Liver (tissue), 9 donors: ENCODE measurements around the gene HBG1. TPM values are rescaled to one million over a fixed set of nuclear protein-coding genes. Genes with fewer than 3 reads are reported as not detected.

Experiments
- DNase-seq: peaks from one replicate; pipeline ENCODE4 v3.0.0-alpha.2; 2017; ENCODE audit warnings: low spot score
- H3K27ac ChIP-seq, 2 donors: one replicate each; pipeline ENCODE4 v1.7.0; 2013; ENCODE audit warnings: inconsistent platforms in 2 of 2, low read length in 2 of 2, control low read depth in 1 of 2, low read depth in 1 of 2, mild to moderate bottlenecking in 1 of 2
- H3K27me3 ChIP-seq, 4 donors: one replicate each; pipeline versions ENCODE4 v1.6.1 to v1.7.0; 2013; ENCODE audit warnings: low read length in 3 of 4, inconsistent platforms in 1 of 4, mild to moderate bottlenecking in 1 of 4, moderate library complexity in 1 of 4; ENCODE audit not compliant: control insufficient read depth in 4 of 4, insufficient read depth in 4 of 4
- H3K36me3 ChIP-seq, 4 donors: one replicate each; pipeline versions ENCODE4 v1.6.1 to v1.7.0; 2013; ENCODE audit warnings: low read length in 3 of 4, mild to moderate bottlenecking in 3 of 4, low read depth in 1 of 4, moderate library complexity in 1 of 4; ENCODE audit not compliant: control insufficient read depth in 4 of 4, insufficient read depth in 3 of 4
- H3K4me1 ChIP-seq, 4 donors: one replicate each; pipeline versions ENCODE4 v1.6.1 to v1.7.0; 2013; ENCODE audit warnings: low read length in 3 of 4, mild to moderate bottlenecking in 3 of 4, moderate library complexity in 1 of 4; ENCODE audit not compliant: control insufficient read depth in 4 of 4, insufficient read depth in 4 of 4
- H3K4me3 ChIP-seq, 3 donors: one replicate each; pipeline versions ENCODE4 v1.6.1 to v1.7.0; 2013; ENCODE audit warnings: low read length in 3 of 3, control low read depth in 1 of 3, low read depth in 1 of 3, mild to moderate bottlenecking in 1 of 3
- H3K9ac ChIP-seq, 2 donors: one replicate each; pipeline ENCODE4 v1.7.0; 2013; ENCODE audit warnings: low read length in 2 of 2, mild to moderate bottlenecking in 2 of 2, moderate library complexity in 2 of 2, control low read depth in 1 of 2, low read depth in 1 of 2
- H3K9me3 ChIP-seq, 4 donors: one replicate each; pipeline versions ENCODE4 v1.6.1 to v1.7.0; 2013; ENCODE audit warnings: low read length in 3 of 4; ENCODE audit not compliant: control insufficient read depth in 4 of 4
- ATF3 ChIP-seq: IDR thresholded peaks from 2 replicates; pipeline ENCODE4 v1.6.1; 2016; ENCODE audit warnings: antibody characterized with exemption
- GABPA ChIP-seq, 2 donors: IDR thresholded peaks in 1 of 2; conservative IDR thresholded peaks in 1 of 2; 2 replicates each; pipeline ENCODE4 v1.6.1; 2016; ENCODE audit warnings: antibody characterized with exemption in 2 of 2, mild to moderate bottlenecking in 1 of 2, moderate library complexity in 1 of 2
- HNF4A ChIP-seq, 2 donors: conservative IDR thresholded peaks; 2 replicates each; pipeline ENCODE4 v1.6.1; 2016; ENCODE audit warnings: antibody characterized with exemption in 2 of 2, mild to moderate bottlenecking in 2 of 2
- HNF4G ChIP-seq: IDR thresholded peaks from 2 replicates; pipeline ENCODE4 v1.6.1; 2016; ENCODE audit warnings: antibody characterized with exemption
- MAX ChIP-seq: IDR thresholded peaks from 2 replicates; pipeline ENCODE4 v1.6.1; 2016; ENCODE audit warnings: antibody characterized with exemption
- NR2F2 ChIP-seq: IDR thresholded peaks from 2 replicates; pipeline ENCODE4 v1.6.1; 2016; ENCODE audit warnings: antibody characterized with exemption
- RAD21 ChIP-seq, 2 donors: IDR thresholded peaks; 2 replicates each; pipeline ENCODE4 v1.6.1; 2016; ENCODE audit warnings: antibody characterized with exemption in 2 of 2, mild to moderate bottlenecking in 2 of 2
- RXRA ChIP-seq, 2 donors: IDR thresholded peaks; 2 replicates each; pipeline ENCODE4 v1.6.1; 2017 to 2018; ENCODE audit warnings: antibody characterized with exemption in 2 of 2, mild to moderate bottlenecking in 1 of 2
- YY1 ChIP-seq: IDR thresholded peaks from 2 replicates; pipeline ENCODE4 v1.6.1; 2016; ENCODE audit warnings: antibody characterized with exemption, mild to moderate bottlenecking
- WGBS: extraction: QIAGEN DNeasy Blood & Tissue Kit; methylation state at CpG from one replicate; pipeline ENCODE4 v1.1.7; 2013; 5-methylcytosine and 5-hydroxymethylcytosine counted together
- polyA plus RNA-seq, 2 donors: library from polyadenylated mRNA; stranded (reverse) in 1 of 2; unstranded in 1 of 2; fragments of 200-250 nt in 1 of 2; fragments of >200 nt in 1 of 2; fragmentation: Nextera tagmentation in 1 of 2; extraction: Ambion mirVana in 1 of 2; gene quantifications; one replicate each; pipeline versions ENCODE4 v1.2.1 to v1.2.3, GENCODE V29; 2013 to 2015
- total RNA-seq, 2 donors: library from RNA; depleted of rRNA; stranded (reverse); fragments of >200 nt; gene quantifications; one replicate each; pipeline ENCODE4 v1.2.3, GENCODE V29; 2014
- TF ChIP-seq, protein P1 (sequence below): IDR thresholded peaks from 2 replicates; pipeline ENCODE4 v1.6.1; 2016; ENCODE audit warnings: antibody characterized with exemption
- TF ChIP-seq, protein P2 (sequence below): IDR thresholded peaks from 2 replicates; pipeline ENCODE4 v1.6.1; 2016; ENCODE audit warnings: antibody characterized with exemption, mild to moderate bottlenecking
- donor health status: healthy.
- donor health status: healthy.
- donor health status: healthy.
- donor health status: healthy.
- donor health status: healthy.

Gene HBG1
- total and polyA plus RNA-seq, 4 donors, result 75.1 TPM; not detected in 3

DNA sequence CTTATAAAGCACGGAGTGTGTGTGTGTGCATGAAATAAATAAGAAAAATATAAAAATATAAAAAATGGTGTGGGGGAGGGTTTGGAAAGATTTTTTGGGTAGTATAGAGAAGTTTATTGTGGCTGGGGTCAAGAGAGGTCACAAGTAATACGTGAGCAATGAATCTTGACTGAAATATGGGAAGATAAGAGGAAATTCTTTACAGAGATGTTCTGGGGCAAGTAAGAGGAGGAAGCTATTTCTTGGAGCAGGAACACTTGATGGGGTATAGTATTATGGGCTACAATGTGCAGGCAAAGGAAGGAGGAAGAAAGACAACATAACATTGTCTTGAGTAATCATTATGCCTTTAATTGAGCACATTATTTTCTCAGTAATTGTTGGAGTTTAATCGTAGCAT is 17.5 kb downstream of the HBG1 start:
- no peak overlapping the region for H3K27ac ChIP-seq
- DNase-seq, result no peak
- H3K9me3 ChIP-seq, result no peaks in the 10 kb centered on the region
- no peak overlapping the region for H3K9ac ChIP-seq
- no peaks in the 10 kb centered on the region for H3K36me3 ChIP-seq
- no peaks in the 10 kb centered on the region for H3K4me1 ChIP-seq
- H3K27me3 ChIP-seq, result no peaks in the 10 kb centered on the region
- H3K4me3 ChIP-seq, result no peak overlapping the region
- 55% methylated on average over 3 of the region's 3 CpGs for WGBS
- TF ChIP-seq, protein P1, sequence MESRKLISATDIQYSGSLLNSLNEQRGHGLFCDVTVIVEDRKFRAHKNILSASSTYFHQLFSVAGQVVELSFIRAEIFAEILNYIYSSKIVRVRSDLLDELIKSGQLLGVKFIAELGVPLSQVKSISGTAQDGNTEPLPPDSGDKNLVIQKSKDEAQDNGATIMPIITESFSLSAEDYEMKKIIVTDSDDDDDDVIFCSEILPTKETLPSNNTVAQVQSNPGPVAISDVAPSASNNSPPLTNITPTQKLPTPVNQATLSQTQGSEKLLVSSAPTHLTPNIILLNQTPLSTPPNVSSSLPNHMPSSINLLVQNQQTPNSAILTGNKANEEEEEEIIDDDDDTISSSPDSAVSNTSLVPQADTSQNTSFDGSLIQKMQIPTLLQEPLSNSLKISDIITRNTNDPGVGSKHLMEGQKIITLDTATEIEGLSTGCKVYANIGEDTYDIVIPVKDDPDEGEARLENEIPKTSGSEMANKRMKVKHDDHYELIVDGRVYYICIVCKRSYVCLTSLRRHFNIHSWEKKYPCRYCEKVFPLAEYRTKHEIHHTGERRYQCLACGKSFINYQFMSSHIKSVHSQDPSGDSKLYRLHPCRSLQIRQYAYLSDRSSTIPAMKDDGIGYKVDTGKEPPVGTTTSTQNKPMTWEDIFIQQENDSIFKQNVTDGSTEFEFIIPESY, result no peak
- TF ChIP-seq GABPA (IDR thresholded peaks at IDR 0.05 in 1 of 2, conservative IDR thresholded peaks at IDR 0.05 in 1 of 2) (no peak), RXRA (IDR thresholded peaks at IDR 0.05) (no peak), MAX (no peak), ATF3 (no peak), RAD21 (IDR thresholded peaks at IDR 0.05) (no peak), YY1 (no peak), HNF4G (no peak), HNF4A (conservative IDR thresholded peaks at IDR 0.05) (no peak), NR2F2 (no peak)
- TF ChIP-seq, protein P2, sequence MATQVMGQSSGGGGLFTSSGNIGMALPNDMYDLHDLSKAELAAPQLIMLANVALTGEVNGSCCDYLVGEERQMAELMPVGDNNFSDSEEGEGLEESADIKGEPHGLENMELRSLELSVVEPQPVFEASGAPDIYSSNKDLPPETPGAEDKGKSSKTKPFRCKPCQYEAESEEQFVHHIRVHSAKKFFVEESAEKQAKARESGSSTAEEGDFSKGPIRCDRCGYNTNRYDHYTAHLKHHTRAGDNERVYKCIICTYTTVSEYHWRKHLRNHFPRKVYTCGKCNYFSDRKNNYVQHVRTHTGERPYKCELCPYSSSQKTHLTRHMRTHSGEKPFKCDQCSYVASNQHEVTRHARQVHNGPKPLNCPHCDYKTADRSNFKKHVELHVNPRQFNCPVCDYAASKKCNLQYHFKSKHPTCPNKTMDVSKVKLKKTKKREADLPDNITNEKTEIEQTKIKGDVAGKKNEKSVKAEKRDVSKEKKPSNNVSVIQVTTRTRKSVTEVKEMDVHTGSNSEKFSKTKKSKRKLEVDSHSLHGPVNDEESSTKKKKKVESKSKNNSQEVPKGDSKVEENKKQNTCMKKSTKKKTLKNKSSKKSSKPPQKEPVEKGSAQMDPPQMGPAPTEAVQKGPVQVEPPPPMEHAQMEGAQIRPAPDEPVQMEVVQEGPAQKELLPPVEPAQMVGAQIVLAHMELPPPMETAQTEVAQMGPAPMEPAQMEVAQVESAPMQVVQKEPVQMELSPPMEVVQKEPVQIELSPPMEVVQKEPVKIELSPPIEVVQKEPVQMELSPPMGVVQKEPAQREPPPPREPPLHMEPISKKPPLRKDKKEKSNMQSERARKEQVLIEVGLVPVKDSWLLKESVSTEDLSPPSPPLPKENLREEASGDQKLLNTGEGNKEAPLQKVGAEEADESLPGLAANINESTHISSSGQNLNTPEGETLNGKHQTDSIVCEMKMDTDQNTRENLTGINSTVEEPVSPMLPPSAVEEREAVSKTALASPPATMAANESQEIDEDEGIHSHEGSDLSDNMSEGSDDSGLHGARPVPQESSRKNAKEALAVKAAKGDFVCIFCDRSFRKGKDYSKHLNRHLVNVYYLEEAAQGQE, result no peak

GRCh38 chr11:5231111-5231510 is 18.5 kb downstream of the HBG1 start:
- 86% methylated on average over 2 of the region's 2 CpGs for WGBS
- no peaks in the 10 kb centered on the region for H3K4me1 ChIP-seq
- no peaks in the 10 kb centered on the region for H3K9me3 ChIP-seq
- DNase-seq, result no peak
- no peak overlapping the region for H3K9ac ChIP-seq
- no peaks in the 10 kb centered on the region for H3K27me3 ChIP-seq
- H3K36me3 ChIP-seq, result no peaks in the 10 kb centered on the region
- H3K4me3 ChIP-seq, result no peak overlapping the region
- no peak overlapping the region for H3K27ac ChIP-seq
- TF ChIP-seq NR2F2 (no peak), RXRA (IDR thresholded peaks at IDR 0.05) (no peak), ATF3 (no peak)

- TF ChIP-seq RXRA (IDR thresholded peaks at IDR 0.05), result no peak
- no peak for TF ChIP-seq RAD21 (IDR thresholded peaks at IDR 0.05)
- TF ChIP-seq HNF4A (conservative IDR thresholded peaks at IDR 0.05), result no peak
- 92% methylated on average over 1 of the region's 1 CpG for WGBS
- no peak for DNase-seq
Observed at GRCh38 chr11:5230266-5230665, 19.4 kb downstream of the HBG1 start.

More at GRCh38 chr11:5230266-5230665, 19.4 kb downstream of the HBG1 start:
- Histone ChIP-seq H3K36me3 (no peaks in the 10 kb centered on the region), H3K27me3 (no peaks in the 10 kb centered on the region), H3K9ac (no peak overlapping the region), H3K9me3 (no peaks in the 10 kb centered on the region), H3K4me3 (no peak overlapping the region), H3K4me1 (no peaks in the 10 kb centered on the region), H3K27ac (no peak overlapping the region)
